ENCODE measurements around the gene HERPUD1. TPM values are rescaled to one million over a fixed set of nuclear protein-coding genes. Genes with fewer than 3 reads are reported as not detected.
A peak's percentile ranks its signal among the peaks of the same experiment; 100 is the strongest.

The HERPUD1 gene
- total RNA-seq, 1 donor from 2014 or later = 16.1 TPM

- H3K9me3 Mint-ChIP-seq = no peaks in the 10 kb centered on the region
- H2AFZ ChIP-seq (replicated peaks) = peak overlapping the region; percentile 35
Measured at GRCh38 chr16:56950881-56951771, 19.2 kb downstream of the HERPUD1 start.

GRCh38 chr16:56953006-56953405 lies 21.1 kb downstream of the HERPUD1 start:
- Histone ChIP-seq H4K20me1 (ENCODE audit: low read depth) (no peaks in the 10 kb centered on the region), H3K36me3 (no peaks in the 10 kb centered on the region), H3K27ac (no peak overlapping the region), H3K27me3 (no peaks in the 10 kb centered on the region), H3F3A (ENCODE audit: low read depth) (no peaks in the 10 kb centered on the region), H3K79me2 (ENCODE audit: low read depth) (no peaks in the 10 kb centered on the region), H3K4me3 (no peak overlapping the region), H3K4me2 (no peak overlapping the region), H3K9me3 (ENCODE audit: low read depth) (no peaks in the 10 kb centered on the region), H2AFZ (replicated peaks) (no peak overlapping the region), H3K9ac (no peak overlapping the region), H3K4me1 (no peaks in the 10 kb centered on the region)
- H3K36me3 Mint-ChIP-seq = no peaks in the 10 kb centered on the region
- no peaks in the 10 kb centered on the region for H3K9me3 Mint-ChIP-seq
- no peak for DNase-seq (ENCODE audit: low spot score)
- H3K27me3 Mint-ChIP-seq (ENCODE audit: insufficient read depth, low read depth) = peaks cover 8% of the 10 kb centered on the region
- TF ChIP-seq EZH2phosphoT487 (IDR thresholded peaks at IDR 0.05) = no peak
- no peak overlapping the region for H3K27ac Mint-ChIP-seq
- no peaks in the 10 kb centered on the region for H3K4me1 Mint-ChIP-seq
- no peak overlapping the region for H3K4me3 Mint-ChIP-seq

More at GRCh38 chr16:56950881-56951771, 19.2 kb downstream of the HERPUD1 start:
- H3K79me2 ChIP-seq (ENCODE audit: low read depth) = no peaks in the 10 kb centered on the region
- H3K36me3 Mint-ChIP-seq = no peaks in the 10 kb centered on the region
- no peaks in the 10 kb centered on the region for H4K20me1 ChIP-seq (ENCODE audit: low read depth)
- peaks cover 12% of the 10 kb centered on the region for H3K27me3 Mint-ChIP-seq (ENCODE audit: insufficient read depth, low read depth)
- H3K27ac ChIP-seq = no peak overlapping the region
- H3K4me2 ChIP-seq = no peak overlapping the region
- no peaks in the 10 kb centered on the region for H3K9me3 ChIP-seq (ENCODE audit: low read depth)
- H3K4me1 Mint-ChIP-seq = peaks cover 6% of the 10 kb centered on the region
- peak overlapping the region; percentile 17 for H3K27ac Mint-ChIP-seq
- DNase-seq (ENCODE audit: low spot score) = peak; percentile 77
- H3K27me3 ChIP-seq = no peaks in the 10 kb centered on the region
- H3K4me1 ChIP-seq = no peaks in the 10 kb centered on the region
- H3K4me3 ChIP-seq = no peak overlapping the region
- no peaks in the 10 kb centered on the region for H3K36me3 ChIP-seq
- TF ChIP-seq CTCF (IDR thresholded peaks at IDR 0.05) = peak; percentile 65
- TF ChIP-seq EZH2 (IDR thresholded peaks at IDR 0.05) = no peak
- H3F3A ChIP-seq (ENCODE audit: low read depth) = no peaks in the 10 kb centered on the region
- no peak overlapping the region for H3K4me3 Mint-ChIP-seq
- H3K9ac ChIP-seq = no peak overlapping the region

GRCh38 chr16:56956076-56956475 lies 24.1 kb downstream of the HERPUD1 start:
- H3K4me2 ChIP-seq = no peak overlapping the region
- Mint-ChIP-seq H3K27me3 (ENCODE audit: insufficient read depth, low read depth) (peaks cover 10% of the 10 kb centered on the region), H3K4me1 (no peaks in the 10 kb centered on the region), H3K4me3 (no peak overlapping the region), H3K36me3 (no peaks in the 10 kb centered on the region), H3K9me3 (no peaks in the 10 kb centered on the region), H3K27ac (no peak overlapping the region)
- H3K36me3 ChIP-seq = no peaks in the 10 kb centered on the region
- H3K27me3 ChIP-seq = no peaks in the 10 kb centered on the region
- no peaks in the 10 kb centered on the region for H3K9me3 ChIP-seq (ENCODE audit: low read depth)
- H3K27ac ChIP-seq = no peak overlapping the region
- no peak overlapping the region for H3K4me3 ChIP-seq
- no peak for DNase-seq (ENCODE audit: low spot score)
- no peaks in the 10 kb centered on the region for H3K4me1 ChIP-seq
- H2AFZ ChIP-seq (replicated peaks) = no peak overlapping the region
- H3K9ac ChIP-seq = no peak overlapping the region
- H3K79me2 ChIP-seq (ENCODE audit: low read depth) = no peaks in the 10 kb centered on the region
- H3F3A ChIP-seq (ENCODE audit: low read depth) = no peaks in the 10 kb centered on the region
- H4K20me1 ChIP-seq (ENCODE audit: low read depth) = no peaks in the 10 kb centered on the region
- no peak for TF ChIP-seq EZH2 (IDR thresholded peaks at IDR 0.05)
- TF ChIP-seq EZH2phosphoT487 (IDR thresholded peaks at IDR 0.05) = no peak
- TF ChIP-seq CTCF (IDR thresholded peaks at IDR 0.05) = no peak

- Histone ChIP-seq H3K79me2 (ENCODE audit: low read depth) (no peaks in the 10 kb centered on the region), H3K4me3 (no peak overlapping the region), H3K27me3 (no peaks in the 10 kb centered on the region), H4K20me1 (ENCODE audit: low read depth) (no peaks in the 10 kb centered on the region), H3F3A (ENCODE audit: low read depth) (no peaks in the 10 kb centered on the region), H2AFZ (replicated peaks) (no peak overlapping the region), H3K4me2 (no peak overlapping the region), H3K9ac (no peak overlapping the region), H3K36me3 (no peaks in the 10 kb centered on the region), H3K4me1 (no peaks in the 10 kb centered on the region), H3K27ac (no peak overlapping the region), H3K9me3 (ENCODE audit: low read depth) (no peaks in the 10 kb centered on the region)
- Mint-ChIP-seq H3K4me3 (no peak overlapping the region), H3K9me3 (no peaks in the 10 kb centered on the region), H3K27me3 (ENCODE audit: insufficient read depth, low read depth) (peaks cover 8% of the 10 kb centered on the region), H3K36me3 (no peaks in the 10 kb centered on the region), H3K27ac (no peak overlapping the region), H3K4me1 (no peaks in the 10 kb centered on the region)
- no peak for DNase-seq (ENCODE audit: low spot score)
- TF ChIP-seq CTCF (IDR thresholded peaks at IDR 0.05) (peak; percentile 14), EZH2phosphoT487 (IDR thresholded peaks at IDR 0.05) (no peak)
Measured at GRCh38 chr16:56956756-56957155, 24.8 kb downstream of the HERPUD1 start.

Data from neural progenitor cell (in vitro differentiated cells).